Stimulated activated CD8-positive, alpha-beta memory T cell treated with anti-CD3 and anti-CD28 coated beads, Interleukin-7, amount 100 ng/mL, for 1 hour (primary cell): ENCODE data around the gene PAX7.
"Not testable (repeated sequence)": the region's sequence is repeated elsewhere in the genome, so short reads cannot be mapped to it uniquely, and the experiment has no call there.

ENCODE experiments used
- DNase-seq, 2 donors: peaks; one replicate each; pipeline ENCODE4 v3.0.0-alpha.2; 2020; ENCODE audit warnings: low read depth in 2 of 2

PAX7 gene

DNA sequence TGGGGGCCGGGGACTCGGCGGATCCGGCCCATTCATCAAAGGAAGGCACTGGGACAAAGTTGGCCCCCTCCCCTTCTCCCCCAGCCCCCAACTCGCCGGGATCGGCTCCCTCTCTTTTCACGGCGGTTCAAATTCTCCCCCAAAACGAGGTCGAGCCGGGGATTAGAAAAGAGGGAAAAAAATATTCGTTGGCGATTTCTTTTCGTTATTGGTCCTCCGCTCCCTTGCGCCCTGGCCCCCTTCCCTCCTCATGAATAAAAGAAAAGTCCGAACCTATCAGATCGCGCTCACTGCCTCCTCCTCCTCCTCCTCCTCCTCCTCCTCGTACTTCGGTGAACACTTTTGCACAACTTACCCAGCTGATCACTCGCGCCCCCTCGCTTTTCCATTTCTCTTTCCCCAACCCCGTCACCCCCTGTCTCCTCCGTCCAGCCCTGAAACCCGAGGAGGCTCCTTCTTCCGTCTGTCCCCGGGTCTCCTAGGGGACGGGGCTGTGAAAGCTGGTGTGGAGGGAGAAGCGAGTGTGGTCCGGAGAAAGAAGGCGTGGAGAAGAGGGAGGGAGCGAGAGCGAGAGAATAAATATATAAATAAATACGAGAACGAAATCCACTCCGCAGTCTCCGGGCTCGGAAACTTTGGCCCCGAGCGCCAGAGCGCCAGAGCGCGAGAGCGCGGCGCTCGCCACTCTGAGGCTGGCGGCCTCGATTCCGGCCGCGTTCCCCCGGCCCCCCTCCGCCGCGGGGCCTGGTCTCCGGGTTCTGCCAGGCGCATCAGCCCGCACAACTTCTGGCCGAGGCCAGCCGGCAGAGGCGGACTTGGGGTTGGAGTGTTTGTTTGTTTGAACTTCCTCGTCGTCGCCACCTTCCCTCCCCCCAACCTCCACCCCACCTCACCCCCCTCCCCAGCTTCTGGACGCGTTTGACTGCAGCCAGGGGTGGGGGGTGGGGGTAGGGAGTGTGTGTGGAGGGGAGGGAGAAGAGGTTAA lies at the start of gene PAX7:
PAX7 (plus strand) TSS at position 336 of the 985 bp plus-strand sequence. CDS start 758 bp downstream, outside the sequence.
- no peak for DNase-seq

DNA sequence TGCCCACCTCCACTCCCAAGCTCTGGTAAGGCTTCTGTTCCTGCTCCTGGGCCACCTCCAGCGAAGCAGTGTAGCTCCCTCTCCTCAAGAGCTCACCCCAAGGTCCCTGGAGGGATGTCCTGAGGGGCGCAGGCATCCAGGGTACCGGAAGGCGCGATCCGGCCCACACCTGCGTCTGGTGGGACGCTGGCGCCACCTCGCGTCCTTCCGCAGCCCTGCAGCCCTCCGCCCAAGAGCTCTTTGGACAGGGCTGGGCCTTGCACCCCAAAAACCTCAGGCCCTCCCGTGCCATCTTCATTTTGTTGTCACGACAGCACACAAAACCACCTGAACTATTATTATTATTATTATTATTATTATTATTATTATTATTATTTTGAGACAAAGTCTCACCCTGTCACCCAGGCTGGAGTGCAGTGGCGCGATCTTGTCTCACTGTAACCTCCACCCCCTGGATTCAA lies 49.2 kb upstream of the PAX7 start:
- no peak for DNase-seq

DNA sequence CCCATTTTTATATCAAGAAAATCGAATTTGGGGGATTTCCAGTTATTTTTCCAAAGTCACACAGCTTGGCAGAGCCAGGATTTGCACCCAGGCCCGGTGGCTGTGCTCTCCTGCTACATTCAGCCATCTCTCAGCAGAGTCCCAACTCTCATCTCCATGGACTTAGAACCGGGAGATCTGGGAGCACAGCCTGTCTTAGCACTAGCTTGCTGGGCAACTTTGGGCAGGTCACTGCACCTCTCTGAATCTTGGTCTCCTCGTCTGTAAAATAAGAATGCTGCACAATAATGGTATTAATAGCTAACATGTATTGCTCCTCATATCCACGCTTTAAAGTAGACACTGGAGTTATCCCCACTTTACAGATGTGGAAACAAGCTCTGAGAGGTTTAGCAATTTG lies 47.8 kb upstream of the PAX7 start:
- no peak for DNase-seq

DNA sequence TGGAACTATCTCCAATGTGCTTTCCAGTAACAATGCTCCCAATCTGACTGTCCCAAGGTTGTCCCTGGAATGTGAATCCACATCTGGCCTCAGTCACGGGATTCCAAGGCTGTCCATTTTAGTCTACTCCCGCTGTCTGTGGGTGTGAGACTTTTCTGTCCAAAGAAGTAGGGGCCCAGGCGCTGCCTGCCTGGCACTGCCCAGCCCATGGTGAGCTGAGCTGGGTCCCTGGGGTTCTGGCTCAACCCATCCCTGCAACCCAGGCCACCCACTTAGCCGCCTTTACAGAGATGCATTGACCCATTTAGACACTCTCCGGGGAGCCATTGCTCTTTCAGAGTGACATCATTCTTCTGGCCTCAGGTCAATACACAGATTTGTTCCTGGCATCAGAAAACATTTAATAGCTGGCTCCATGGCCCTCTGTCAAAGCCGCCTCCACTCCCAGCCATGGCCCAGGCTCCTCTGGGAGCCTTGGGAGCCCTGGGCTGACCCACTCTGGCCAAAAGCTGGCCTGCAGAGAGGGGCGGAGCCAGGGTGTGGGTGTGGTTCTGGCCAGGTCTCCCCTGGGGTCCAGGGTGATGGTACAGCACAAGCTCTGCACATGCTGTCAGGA lies 47.2 kb upstream of the PAX7 start:
- no peak for DNase-seq

DNA sequence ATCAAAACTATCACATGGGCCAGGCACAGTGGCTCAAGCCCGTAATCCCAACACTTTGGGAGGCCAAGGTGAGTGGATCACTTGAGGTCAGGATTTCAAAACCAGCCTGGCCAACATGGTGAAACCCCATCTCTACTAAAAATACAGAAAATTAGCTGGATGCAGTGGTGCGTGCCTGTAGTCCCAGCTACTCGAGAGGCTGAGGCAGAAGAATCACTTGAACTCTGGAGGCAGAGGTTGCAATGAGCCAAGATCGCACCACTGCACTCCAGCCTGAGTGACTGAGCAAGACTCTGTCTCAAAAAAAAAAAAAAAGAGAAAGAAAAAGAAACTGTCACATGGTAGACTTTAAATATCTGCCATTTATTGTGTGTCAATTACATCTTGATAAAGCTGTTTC lies 44.6 kb upstream of the PAX7 start:
- DNase-seq = not testable (repeated sequence)

DNA sequence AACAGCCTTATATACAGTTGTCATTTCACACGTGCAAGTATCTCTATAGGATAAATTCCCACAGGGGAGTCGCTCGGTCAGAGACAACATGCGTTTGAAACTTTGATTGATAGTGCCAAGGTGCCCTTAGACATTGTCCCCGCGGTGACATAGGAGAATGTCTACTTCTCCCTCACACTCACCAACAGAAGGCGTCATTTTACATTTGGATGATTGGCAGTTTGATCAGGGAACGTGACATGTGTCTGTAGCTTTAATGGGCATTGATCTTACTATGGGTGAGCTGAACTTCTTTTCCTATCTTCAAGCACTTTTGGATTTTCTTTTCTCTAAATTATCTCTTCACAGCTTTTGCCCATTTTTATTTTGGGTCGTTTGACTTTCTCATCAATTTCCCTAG lies 42.6 kb upstream of the PAX7 start:
- no peak for DNase-seq

DNA sequence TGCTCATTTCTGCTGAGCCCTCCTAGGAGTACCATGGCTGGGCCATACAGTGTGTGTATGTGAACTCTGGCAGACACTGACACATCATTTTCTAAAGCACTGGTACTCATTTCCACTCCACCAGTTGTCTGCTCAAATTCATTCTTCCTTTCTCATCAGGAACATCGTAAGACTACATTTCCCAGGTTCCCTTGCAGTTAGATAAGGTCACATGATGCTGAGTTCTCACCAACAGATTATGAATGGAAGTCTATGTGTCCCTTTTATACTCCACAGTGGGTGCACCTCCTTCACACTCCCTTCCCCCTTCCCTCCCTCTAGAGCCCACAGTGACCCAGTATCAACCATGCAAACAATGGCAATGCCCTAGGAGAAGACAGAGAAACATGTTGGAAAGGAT lies 38.3 kb upstream of the PAX7 start:
- no peak for DNase-seq

DNA sequence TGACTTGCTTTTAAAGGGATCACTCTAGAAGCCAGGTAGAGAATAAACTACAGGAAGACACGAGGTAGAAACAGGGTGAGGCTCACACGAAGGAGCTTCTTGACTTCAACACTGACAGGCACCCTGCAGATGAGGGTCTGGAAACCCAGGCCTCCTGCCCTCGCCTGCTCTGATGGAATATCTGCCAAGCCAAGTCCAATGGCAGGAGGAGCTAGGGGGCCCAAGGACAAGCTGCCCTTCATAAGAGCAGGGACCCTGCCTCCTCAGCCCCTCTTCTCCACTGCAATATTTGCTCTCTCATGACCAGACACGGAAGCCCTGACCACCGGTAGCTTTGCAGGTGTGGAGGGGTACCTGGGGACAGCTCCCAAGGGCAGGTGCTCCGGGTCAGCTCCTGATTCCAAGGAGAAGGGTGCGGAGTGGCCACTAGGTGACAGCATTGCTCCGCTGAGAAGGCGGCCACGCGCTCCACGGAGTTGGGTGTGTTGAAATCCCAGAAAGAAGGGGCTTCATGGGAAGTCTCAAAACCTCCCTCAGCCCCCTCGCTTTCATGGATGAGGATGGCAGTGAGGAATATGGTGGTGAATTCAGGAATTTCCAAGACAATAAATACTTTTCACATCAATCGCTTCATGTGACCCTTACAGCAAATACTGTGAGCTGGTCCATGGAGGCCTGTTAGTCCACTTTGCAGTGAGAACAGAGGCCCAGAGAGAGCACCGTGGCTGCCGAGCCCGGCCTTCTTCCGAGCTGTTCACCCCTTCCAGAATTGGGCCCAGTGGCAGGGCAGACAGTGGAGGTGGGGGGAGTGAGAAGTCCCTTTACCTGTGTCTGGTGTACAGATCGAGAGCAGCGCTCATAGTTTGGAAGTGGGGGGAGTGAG lies 33.2 kb upstream of the PAX7 start:
- DNase-seq = peak; percentile 32 to 36

DNA sequence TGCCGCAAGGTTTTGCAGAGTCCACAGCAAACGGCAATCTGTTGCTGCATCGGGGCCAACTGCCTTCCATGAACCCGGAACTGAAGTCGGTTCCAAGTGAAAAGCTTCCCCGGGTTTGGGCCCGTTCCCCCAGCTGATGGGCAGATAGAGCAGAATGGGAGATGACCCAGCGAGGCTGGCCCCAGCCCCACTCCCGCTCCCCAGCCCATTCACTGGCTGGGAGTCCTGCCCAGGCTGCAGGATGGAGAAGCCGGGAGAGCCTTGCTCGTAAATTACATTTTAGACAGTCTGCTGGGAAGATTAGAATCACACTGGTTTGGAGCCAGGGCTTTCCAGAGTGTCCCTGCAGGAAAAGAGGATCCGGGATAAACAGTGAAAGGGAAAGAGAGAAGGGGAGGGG lies 31.6 kb upstream of the PAX7 start:
- no peak for DNase-seq

DNA sequence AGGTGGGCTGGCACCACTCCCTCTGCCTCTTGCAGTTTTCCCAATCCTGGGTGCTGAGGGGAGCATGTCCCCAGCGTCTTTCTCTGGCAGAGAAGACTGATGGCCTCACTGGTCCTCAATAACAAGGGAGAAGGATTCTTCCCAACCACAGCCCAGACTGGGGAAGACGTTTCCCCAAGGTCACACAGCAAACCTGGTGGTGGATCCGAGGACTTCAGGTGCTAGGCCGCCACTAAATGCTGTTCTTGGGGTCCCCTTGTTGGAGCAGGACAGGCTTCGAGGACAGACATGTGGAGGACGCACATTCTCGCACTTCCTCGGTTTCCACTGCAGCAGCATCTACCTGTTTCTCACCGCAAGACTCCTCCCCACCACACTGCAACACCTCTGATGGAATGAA lies 30.9 kb upstream of the PAX7 start:
- DNase-seq = no peak

DNA sequence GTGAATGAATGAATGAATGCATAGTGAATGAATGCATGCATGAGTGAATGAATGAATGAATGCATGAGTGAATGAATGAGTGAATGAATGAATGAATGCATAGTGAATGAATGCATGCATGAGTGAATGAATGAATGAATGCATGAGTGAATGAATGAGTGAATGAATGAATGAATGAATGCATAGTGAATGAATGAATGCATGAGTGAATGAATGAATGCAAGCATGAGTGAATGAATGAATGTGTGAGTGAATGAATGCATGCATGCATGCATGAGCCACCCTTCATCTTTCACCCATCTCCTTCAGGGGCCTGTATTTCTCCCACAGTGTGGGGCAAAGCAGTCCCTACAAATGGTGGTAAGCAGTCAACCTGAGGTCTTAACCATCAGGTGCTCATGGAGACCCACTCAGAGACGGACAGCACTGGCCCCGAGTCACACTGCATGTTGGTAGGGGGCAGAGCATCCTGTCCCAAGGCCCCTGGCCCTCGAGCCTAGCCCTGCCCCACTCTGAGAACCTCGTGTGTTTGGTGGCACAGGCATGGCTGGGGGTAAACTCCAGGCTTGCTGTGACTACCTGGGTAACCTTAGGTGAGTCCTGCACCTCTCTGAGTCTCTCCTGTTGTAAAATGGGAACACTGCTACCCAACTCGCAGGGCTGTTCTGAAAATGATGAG lies 28.0 kb upstream of the PAX7 start:
- no peak for DNase-seq

DNA sequence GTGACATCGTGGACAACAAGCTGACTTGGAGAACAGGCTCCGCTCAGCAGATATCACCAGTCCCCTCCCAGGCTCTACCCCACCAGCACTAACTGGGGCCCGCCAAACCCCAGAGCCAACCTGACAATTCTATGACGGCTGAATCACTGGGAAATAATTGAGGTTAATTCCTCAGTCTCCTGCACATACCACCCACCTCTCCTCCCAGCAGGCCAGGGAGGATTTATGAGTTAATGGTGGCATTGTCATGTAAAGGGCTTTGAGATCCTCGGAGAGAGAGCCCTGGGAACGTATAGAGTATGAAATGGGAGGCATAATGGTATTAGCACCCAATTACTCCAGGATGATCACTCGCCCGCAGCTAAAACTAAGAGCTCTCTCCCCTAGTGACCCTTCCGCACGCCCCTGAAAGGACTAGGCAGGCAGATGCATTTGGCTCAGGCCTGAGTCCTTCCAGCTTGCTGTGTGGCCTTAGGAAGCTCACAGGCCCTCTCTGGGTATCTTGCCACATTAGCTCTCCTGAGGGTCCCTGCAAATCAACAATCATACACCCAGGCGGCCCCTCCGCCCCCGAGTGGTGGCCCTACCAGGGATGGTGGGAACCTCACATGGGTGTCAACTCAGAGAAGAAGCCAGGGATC lies 27.3 kb upstream of the PAX7 start:
- no peak for DNase-seq

DNA sequence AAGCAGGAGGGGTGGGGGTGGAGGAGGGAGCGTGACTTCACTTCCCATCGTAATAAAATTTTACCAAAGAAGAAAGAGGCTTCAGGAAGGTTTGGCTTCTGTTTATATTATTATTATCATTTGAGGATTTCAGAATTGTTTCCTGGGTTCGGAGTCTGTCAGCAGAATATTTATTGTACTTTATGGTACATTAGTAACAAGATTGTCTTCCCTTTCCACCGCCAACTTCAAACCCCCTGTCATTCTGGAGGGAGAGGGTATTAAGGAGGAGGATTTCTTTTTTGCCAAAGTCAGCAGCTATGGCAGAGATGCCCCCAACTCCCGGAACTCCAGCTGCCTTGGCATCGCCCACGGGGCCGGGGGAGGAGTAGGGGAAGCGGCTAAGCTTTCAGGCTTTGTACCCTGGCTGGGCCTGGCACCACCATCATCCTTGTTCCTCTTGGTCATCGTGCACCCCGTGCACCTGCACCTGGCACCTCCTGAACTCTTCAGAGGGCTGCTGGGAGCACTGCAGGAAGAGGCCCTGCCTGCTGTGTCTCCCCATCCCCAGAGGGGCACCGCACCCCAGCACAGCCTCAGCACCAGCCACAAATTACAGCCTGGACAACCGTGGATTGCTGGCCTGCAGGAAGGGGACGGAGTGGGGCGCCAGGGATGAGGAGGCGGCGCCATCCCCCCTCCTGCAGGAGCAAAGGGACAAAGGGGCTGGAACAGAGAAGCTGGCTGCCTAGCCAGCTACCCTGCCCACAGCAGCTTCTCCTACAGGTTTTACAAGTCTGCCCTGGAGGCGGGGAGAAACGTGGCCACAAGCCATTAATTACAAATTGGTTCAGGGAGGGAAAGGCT lies 24.0 kb upstream of the PAX7 start:
- no peak for DNase-seq

DNA sequence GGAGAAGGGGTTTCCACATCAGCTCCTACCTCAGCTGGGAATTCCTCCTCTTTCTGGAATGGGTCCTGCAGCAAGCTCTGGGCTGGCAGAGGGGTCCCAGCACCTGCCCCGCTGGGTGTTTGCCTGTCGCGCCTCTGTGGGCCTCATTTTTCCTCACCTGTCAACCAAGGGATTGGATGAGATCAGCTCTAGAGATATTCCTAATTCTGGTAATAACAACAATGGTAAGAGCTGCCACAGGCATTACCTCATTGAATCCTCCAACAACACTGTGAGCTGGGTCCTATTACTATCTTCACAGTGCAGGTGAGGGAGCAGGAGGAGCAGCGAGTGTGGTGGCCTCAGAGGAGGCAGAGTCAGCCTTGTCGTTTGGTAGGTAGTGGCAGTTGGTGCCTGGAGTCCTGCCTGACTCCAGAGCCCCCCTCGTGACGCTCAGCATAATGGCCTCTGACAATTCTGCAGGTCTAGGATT lies 23.3 kb upstream of the PAX7 start:
- no peak for DNase-seq

DNA sequence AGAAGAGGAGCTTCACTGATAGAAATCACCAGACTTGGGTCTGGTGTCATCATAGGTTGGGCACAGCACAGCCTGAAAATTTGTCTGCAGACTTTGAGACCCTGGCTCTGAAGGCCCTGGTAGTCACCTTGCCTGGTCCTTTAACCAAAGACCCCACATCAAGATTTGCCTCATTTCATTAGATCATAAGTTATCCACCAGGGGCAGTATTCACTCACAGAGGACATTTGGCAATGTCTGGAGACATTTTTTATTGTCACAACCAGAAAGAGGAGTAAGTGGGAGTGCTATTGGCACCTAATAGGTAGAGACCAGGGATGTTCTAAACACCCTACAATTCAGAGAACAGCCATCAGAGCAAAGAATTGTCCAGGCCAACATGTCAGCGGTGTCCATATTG lies 22.1 kb upstream of the PAX7 start:
- no peak for DNase-seq

DNA sequence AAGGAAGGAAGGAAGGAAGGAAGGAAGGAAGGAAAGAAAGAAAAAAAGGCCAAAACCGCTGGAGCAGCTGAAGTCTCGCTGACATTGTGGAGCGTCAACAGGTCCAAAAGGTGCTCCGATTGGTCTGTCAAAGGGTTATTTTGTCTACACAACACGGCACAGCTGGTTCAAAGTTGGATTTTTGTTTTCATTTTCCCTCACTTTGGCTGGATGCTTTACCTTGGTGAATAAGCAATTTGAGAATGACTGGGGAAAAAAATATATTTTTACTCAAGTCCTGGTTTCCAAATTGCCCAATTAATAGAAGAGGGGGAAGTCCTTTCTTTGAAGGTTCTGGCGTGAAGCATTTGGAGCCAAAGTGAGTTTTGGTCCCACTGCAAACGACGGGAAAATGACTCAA lies 19.3 kb upstream of the PAX7 start:
- no peak for DNase-seq

DNA sequence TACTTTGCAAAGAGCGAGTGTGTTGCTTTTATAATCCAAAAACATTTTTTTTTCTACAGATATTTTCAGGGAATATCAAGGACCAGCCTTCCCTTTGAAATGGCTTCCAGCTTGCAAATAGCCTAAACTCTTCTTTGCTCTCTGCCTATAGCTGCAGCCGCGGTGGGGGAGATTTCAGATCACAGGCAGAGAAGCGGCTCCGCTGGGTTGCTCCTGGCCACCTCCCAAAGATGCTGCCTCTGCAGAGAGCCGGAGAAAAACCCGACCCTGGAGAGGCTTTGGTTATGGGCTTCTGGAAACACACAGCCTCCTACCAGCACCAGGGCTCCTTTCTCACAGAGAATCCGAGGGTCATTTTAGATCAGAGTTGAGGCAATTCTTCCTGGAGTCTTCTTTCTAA lies 18.6 kb upstream of the PAX7 start:
- no peak for DNase-seq

DNA sequence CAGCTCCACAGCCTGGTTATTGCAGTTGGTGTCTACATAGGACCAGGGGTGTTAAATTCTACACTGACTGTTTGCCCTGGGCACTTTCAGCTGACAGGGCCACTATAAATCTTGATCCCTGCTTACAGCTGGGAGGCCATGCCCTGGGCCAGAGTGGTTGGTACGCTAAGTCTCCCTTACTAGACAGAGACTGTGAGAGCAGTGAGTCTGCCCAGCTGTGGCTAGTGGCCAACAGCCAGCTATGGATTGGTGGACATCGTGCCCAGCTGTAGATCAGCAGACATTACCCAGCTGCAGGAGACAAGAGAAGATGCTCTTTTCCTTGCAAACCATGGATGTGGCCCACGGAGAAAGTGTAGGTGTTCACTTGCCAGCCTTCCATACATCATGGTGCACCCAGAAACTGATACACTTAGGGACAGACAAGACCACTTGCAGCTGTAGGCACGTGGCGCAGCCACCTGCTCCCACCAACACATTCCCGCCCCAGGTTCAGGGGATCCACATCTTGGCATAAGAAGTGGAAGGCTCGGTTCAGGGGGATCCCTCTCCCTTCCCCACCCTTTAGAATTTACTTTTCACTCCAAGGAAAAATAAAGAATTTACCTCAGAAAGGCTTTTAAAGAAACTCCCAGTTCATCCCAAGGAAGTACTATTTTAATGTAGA lies 16.4 kb upstream of the PAX7 start:
- no peak for DNase-seq
